ENCODE results near the gene DSCAML1. TPM values are rescaled to one million over a fixed set of nuclear protein-coding genes. Genes with fewer than 3 reads are reported as not detected.

Gene DSCAML1
- total RNA-seq, 1 donor from 2014 or later, result 0.09 TPM

GRCh38 chr11:117688255-117688797 lies 108.7 kb downstream of the DSCAML1 start:
- Mint-ChIP-seq H3K27me3 (ENCODE audit: low read depth) (peaks cover 5% of the 10 kb centered on the region), H3K36me3 (ENCODE audit: low read depth) (no peaks in the 10 kb centered on the region), H3K9me3 (no peaks in the 10 kb centered on the region), H3K4me3 (no peak overlapping the region), H3K27ac (ENCODE audit: unreplicated experiment) (no peak overlapping the region), H3K4me1 (peaks cover 15% of the 10 kb centered on the region)
- no peak for DNase-seq (ENCODE audit: low read depth, low spot score)
- TF ChIP-seq, protein P1, sequence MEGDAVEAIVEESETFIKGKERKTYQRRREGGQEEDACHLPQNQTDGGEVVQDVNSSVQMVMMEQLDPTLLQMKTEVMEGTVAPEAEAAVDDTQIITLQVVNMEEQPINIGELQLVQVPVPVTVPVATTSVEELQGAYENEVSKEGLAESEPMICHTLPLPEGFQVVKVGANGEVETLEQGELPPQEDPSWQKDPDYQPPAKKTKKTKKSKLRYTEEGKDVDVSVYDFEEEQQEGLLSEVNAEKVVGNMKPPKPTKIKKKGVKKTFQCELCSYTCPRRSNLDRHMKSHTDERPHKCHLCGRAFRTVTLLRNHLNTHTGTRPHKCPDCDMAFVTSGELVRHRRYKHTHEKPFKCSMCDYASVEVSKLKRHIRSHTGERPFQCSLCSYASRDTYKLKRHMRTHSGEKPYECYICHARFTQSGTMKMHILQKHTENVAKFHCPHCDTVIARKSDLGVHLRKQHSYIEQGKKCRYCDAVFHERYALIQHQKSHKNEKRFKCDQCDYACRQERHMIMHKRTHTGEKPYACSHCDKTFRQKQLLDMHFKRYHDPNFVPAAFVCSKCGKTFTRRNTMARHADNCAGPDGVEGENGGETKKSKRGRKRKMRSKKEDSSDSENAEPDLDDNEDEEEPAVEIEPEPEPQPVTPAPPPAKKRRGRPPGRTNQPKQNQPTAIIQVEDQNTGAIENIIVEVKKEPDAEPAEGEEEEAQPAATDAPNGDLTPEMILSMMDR (conservative IDR thresholded peaks at IDR 0.05), result no peak

DNA sequence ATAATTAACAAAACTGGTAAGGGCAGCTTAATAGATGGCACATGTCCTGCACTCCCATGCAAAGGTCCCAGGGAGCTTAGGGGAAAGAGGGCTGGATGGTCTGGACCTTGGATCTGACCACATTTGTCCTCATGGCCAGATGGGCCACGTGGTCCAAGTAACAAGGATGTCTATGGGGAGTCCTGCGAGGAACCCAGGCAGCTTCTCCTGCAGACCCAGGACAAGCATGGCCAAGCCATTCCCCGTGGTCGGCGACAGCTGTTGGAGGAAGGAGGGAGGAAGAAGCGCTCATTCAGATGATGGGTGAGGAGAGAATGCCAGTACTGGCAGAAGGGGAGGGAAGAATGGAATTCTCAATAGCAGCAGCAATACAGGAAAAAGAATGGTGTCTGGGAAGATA lies 109.2 kb downstream of the DSCAML1 start:
- TF ChIP-seq, protein P1 (conservative IDR thresholded peaks at IDR 0.05), result no peak
- peaks cover 2% of the 10 kb centered on the region for H3K27me3 Mint-ChIP-seq (ENCODE audit: low read depth)
- H3K4me1 Mint-ChIP-seq, result peaks cover 10% of the 10 kb centered on the region

DNA sequence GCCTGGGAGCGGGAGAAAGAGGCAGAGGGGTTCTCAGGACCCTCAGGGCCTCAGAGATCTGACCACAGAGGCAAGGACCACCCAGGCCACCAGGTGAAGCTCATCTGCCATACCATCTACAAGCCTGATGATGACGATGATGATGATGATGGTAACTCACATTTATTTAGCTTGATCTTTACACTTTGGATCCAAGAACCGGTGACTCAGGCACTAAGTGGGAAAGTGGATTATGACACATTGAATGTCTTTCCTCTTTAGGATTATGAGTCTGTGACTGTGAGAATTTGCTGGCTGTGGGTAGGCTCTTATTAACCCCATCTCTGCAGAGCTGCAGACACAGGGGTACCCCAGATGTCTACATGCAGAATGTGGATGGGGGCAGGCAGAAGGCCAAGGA lies 110.3 kb downstream of the DSCAML1 start:
- Mint-ChIP-seq H3K9me3 (no peaks in the 10 kb centered on the region), H3K27me3 (ENCODE audit: low read depth) (peaks cover 7% of the 10 kb centered on the region), H3K27ac (ENCODE audit: unreplicated experiment) (no peak overlapping the region), H3K4me1 (peaks cover 7% of the 10 kb centered on the region), H3K36me3 (ENCODE audit: low read depth) (no peaks in the 10 kb centered on the region), H3K4me3 (no peak overlapping the region)
- TF ChIP-seq, protein P1 (conservative IDR thresholded peaks at IDR 0.05), result no peak
- no peak for DNase-seq (ENCODE audit: low read depth, low spot score)

More for the DNA sequence above, 109.2 kb downstream of the DSCAML1 start:
- H3K4me3 Mint-ChIP-seq, result no peak overlapping the region
- H3K9me3 Mint-ChIP-seq, result no peaks in the 10 kb centered on the region
- H3K27ac Mint-ChIP-seq (ENCODE audit: unreplicated experiment), result no peak overlapping the region
- no peaks in the 10 kb centered on the region for H3K36me3 Mint-ChIP-seq (ENCODE audit: low read depth)
- no peak for DNase-seq (ENCODE audit: low read depth, low spot score)

DNA sequence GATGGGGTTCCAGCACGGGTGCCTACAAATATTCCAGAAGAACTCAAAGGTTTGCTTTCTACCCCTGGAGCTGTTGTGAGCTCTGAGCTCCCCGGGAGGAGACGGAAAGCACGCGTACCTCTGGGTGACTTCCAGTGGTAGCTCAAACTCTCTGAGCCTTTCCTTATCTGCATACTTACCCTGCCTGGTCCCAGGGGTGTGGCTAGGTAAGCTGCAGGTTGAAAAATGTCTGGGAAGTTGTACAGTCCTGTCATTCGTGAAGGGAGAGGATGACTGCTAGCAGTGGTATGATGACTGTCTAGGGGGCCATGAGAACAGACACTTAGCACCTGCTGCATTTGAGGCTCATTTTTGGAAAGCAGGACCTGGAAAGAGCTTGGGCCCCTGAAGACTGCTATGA lies 111.5 kb downstream of the DSCAML1 start:
- Mint-ChIP-seq H3K27ac (ENCODE audit: unreplicated experiment) (no peak overlapping the region), H3K9me3 (no peaks in the 10 kb centered on the region), H3K4me1 (peaks cover 8% of the 10 kb centered on the region), H3K36me3 (ENCODE audit: low read depth) (no peaks in the 10 kb centered on the region), H3K4me3 (no peak overlapping the region), H3K27me3 (ENCODE audit: low read depth) (peaks cover 7% of the 10 kb centered on the region)
- DNase-seq (ENCODE audit: low read depth, low spot score), result no peak
- TF ChIP-seq, protein P1 (conservative IDR thresholded peaks at IDR 0.05), result no peak

- H3K27me3 Mint-ChIP-seq (ENCODE audit: low read depth), result peaks cover 7% of the 10 kb centered on the region
- TF ChIP-seq, protein P1 (conservative IDR thresholded peaks at IDR 0.05), result no peak
- H3K4me1 Mint-ChIP-seq, result peaks cover 12% of the 10 kb centered on the region
- H3K9me3 Mint-ChIP-seq, result no peaks in the 10 kb centered on the region
- DNase-seq (ENCODE audit: low read depth, low spot score), result no peak
- peak overlapping the region; percentile 54 for H3K27ac Mint-ChIP-seq (ENCODE audit: unreplicated experiment)
- H3K36me3 Mint-ChIP-seq (ENCODE audit: low read depth), result no peaks in the 10 kb centered on the region
- no peak overlapping the region for H3K4me3 Mint-ChIP-seq
Observed at GRCh38 chr11:117684731-117685130, 112.3 kb downstream of the DSCAML1 start.

Data from neural crest cell (in vitro differentiated cells).